ENCODE measurements around the gene CEP20.

Gene CEP20

GRCh38 chr16:15898654-15899053 is 10.3 kb upstream of the CEP20 start:
- in situ Hi-C loops (cut with HindIII; ENCODE audit: low sequenced_read_pairs), result loop anchor here (25.0 kb wide), 1 partner anchor 89 kb away; no protein-coding TSS in a partner anchor

- in situ Hi-C loops (cut with HindIII; ENCODE audit: low sequenced_read_pairs), result loop anchor here (25.0 kb wide), 1 partner anchor 89 kb away; no protein-coding TSS in a partner anchor
These were observed 9.4 kb upstream of the CEP20 start for GRCh38 chr16:15897834-15898254.

GRCh38 chr16:15897121-15897780 is 8.8 kb upstream of the CEP20 start:
- in situ Hi-C loops (cut with HindIII; ENCODE audit: low sequenced_read_pairs), result loop anchor here (25.0 kb wide), 1 partner anchor 90 kb away; no protein-coding TSS in a partner anchor

GRCh38 chr16:15894571-15895374 is 6.4 kb upstream of the CEP20 start:
- in situ Hi-C loops (cut with HindIII; ENCODE audit: low sequenced_read_pairs), result loop anchor here (25.0 kb wide), 1 partner anchor 93 kb away; no protein-coding TSS in a partner anchor

- in situ Hi-C loops (cut with HindIII; ENCODE audit: low sequenced_read_pairs), result loop anchor here (25.0 kb wide), 1 partner anchor 96 kb away; no protein-coding TSS in a partner anchor
These were observed 3.1 kb upstream of the CEP20 start for GRCh38 chr16:15891508-15891907.

- in situ Hi-C loops (cut with HindIII; ENCODE audit: low sequenced_read_pairs), result loop anchor here (25.0 kb wide), 1 partner anchor 100 kb away; no protein-coding TSS in a partner anchor
These were observed 1.1 kb downstream of the CEP20 start for GRCh38 chr16:15887283-15887682.

GRCh38 chr16:15886078-15886477 is 2.3 kb downstream of the CEP20 start:
- in situ Hi-C loops (cut with HindIII; ENCODE audit: low sequenced_read_pairs), result loop anchor here (25.0 kb wide), 1 partner anchor 101 kb away; no protein-coding TSS in a partner anchor

- in situ Hi-C loops (cut with HindIII; ENCODE audit: low sequenced_read_pairs), result loop anchor here (25.0 kb wide), 1 partner anchor 102 kb away; no protein-coding TSS in a partner anchor
These were observed 2.8 kb downstream of the CEP20 start for GRCh38 chr16:15885560-15886001.

- in situ Hi-C loops (cut with HindIII; ENCODE audit: low sequenced_read_pairs), result loop anchor here (5.0 to 25.0 kb wide), 2 partner anchors 105 to 150 kb away; no protein-coding TSS in a partner anchor
These were observed 5.8 kb downstream of the CEP20 start for GRCh38 chr16:15882563-15882962.

- in situ Hi-C loops (cut with HindIII; ENCODE audit: low sequenced_read_pairs), result loop anchor here (5.0 to 25.0 kb wide), 2 partner anchors 105 to 150 kb away; no protein-coding TSS in a partner anchor
These were observed 6.5 kb downstream of the CEP20 start for GRCh38 chr16:15881794-15882379.

- in situ Hi-C loops (cut with HindIII; ENCODE audit: low sequenced_read_pairs), result loop anchor here (5.0 to 25.0 kb wide), 2 partner anchors 107 to 152 kb away; no protein-coding TSS in a partner anchor
These were observed 7.7 kb downstream of the CEP20 start for GRCh38 chr16:15880434-15881308.

- in situ Hi-C loops (cut with HindIII; ENCODE audit: low sequenced_read_pairs), result loop anchor here (25.0 kb wide), 1 partner anchor 108 kb away; no protein-coding TSS in a partner anchor
These were observed 9.1 kb downstream of the CEP20 start for GRCh38 chr16:15879255-15879811.

GRCh38 chr16:15876503-15876902 is 11.9 kb downstream of the CEP20 start:
- in situ Hi-C loops (cut with HindIII; ENCODE audit: low sequenced_read_pairs), result loop anchor here (25.0 kb wide), 1 partner anchor 111 kb away; no protein-coding TSS in a partner anchor

- in situ Hi-C loops (cut with HindIII; ENCODE audit: low sequenced_read_pairs), result loop anchor here (25.0 kb wide), 1 partner anchor 112 kb away; no protein-coding TSS in a partner anchor
These were observed 13.6 kb downstream of the CEP20 start for GRCh38 chr16:15874745-15875314.

GRCh38 chr16:15873737-15874136 is 14.7 kb downstream of the CEP20 start:
- in situ Hi-C loops (cut with HindIII; ENCODE audit: low sequenced_read_pairs), result no loop called here

- in situ Hi-C loops (cut with HindIII; ENCODE audit: low sequenced_read_pairs), result no loop called here
These were observed 15.1 kb downstream of the CEP20 start for GRCh38 chr16:15873301-15873700.

- in situ Hi-C loops (cut with HindIII; ENCODE audit: low sequenced_read_pairs), result no loop called here
These were observed 18.4 kb downstream of the CEP20 start for GRCh38 chr16:15870011-15870410.

GRCh38 chr16:15866451-15866850 is 22.0 kb downstream of the CEP20 start:
- in situ Hi-C loops (cut with HindIII; ENCODE audit: low sequenced_read_pairs), result loop anchor here (5.0 kb wide), 1 partner anchor 256 kb away; no protein-coding TSS in a partner anchor

- in situ Hi-C loops (cut with HindIII; ENCODE audit: low sequenced_read_pairs), result loop anchor here (5.0 kb wide), 1 partner anchor 257 kb away; no protein-coding TSS in a partner anchor
These were observed 22.7 kb downstream of the CEP20 start for GRCh38 chr16:15865742-15866141.

Measured in endothelial cell of hepatic sinusoid (primary cell).